Neural cell (in vitro differentiated cells): Measurements from ENCODE around the gene HADH.

Experiments used
- POLR2AphosphoS5 ChIP-seq: IDR thresholded peaks from 2 replicates; pipeline ENCODE4 v1.6.1; 2012
- SMC3 ChIP-seq: fragments of 450-650 bp; conservative IDR thresholded peaks from 2 replicates; pipeline ENCODE4 v1.6.1; 2014; ENCODE audit warnings: antibody characterized with exemption, mild to moderate bottlenecking, moderate library complexity; ENCODE audit not compliant: poor library complexity
- TF ChIP-seq, protein P1 (sequence below): fragments of 450-650 bp; IDR thresholded peaks from 2 replicates; pipeline ENCODE4 v1.5.1; 2014; ENCODE audit warnings: antibody characterized with exemption, mild to moderate bottlenecking, moderate library complexity; ENCODE audit not compliant: poor library complexity, severe bottlenecking

DNA sequence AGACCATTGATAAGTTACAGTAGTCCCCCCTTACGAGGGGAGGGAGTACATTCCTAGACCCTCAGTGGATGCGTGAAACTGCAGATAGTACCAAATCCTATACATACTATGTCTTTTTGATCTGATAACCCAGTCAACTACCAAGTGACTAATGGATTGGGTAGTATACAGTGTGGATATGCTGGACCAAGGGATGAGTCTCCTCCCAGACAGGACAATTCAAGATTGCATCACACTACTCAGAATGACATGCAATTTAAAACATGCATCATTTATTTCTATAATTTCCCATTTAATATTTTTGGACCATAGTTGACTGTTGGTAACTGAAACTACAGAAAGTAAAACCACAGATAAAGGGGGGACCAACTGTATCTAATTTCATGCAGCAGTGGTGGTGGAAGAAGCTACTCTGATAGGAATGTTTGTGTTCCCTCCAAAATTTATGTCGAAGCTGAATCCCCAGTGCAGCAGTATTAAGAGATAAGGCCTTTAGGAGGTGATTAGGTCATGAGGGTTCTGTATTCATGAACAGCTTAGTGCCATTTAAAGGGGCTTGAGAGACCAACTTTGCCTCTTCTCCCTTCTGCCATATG, 11.9 kb downstream of the HADH start:
- TF ChIP-seq POLR2AphosphoS5 (no peak), SMC3 (no peak)
- TF ChIP-seq, protein P1, sequence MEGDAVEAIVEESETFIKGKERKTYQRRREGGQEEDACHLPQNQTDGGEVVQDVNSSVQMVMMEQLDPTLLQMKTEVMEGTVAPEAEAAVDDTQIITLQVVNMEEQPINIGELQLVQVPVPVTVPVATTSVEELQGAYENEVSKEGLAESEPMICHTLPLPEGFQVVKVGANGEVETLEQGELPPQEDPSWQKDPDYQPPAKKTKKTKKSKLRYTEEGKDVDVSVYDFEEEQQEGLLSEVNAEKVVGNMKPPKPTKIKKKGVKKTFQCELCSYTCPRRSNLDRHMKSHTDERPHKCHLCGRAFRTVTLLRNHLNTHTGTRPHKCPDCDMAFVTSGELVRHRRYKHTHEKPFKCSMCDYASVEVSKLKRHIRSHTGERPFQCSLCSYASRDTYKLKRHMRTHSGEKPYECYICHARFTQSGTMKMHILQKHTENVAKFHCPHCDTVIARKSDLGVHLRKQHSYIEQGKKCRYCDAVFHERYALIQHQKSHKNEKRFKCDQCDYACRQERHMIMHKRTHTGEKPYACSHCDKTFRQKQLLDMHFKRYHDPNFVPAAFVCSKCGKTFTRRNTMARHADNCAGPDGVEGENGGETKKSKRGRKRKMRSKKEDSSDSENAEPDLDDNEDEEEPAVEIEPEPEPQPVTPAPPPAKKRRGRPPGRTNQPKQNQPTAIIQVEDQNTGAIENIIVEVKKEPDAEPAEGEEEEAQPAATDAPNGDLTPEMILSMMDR, result no peak
